ENCODE measurements around the gene FADD. TPM values are rescaled to one million over a fixed set of nuclear protein-coding genes. Genes with fewer than 3 reads are reported as not detected.

Gene FADD
- total RNA-seq, 1 donor from 2014 or later, result 19.3 TPM

- Mint-ChIP-seq H3K4me3 (ENCODE audit: unreplicated experiment) (no peak overlapping the region), H3K36me3 (ENCODE audit: unreplicated experiment) (no peaks in the 10 kb centered on the region), H3K27ac (ENCODE audit: unreplicated experiment) (no peak overlapping the region), H3K9me3 (ENCODE audit: unreplicated experiment) (no peaks in the 10 kb centered on the region), H3K4me1 (ENCODE audit: unreplicated experiment) (no peaks in the 10 kb centered on the region), H3K27me3 (ENCODE audit: unreplicated experiment) (peaks cover 15% of the 10 kb centered on the region)
- no peak for DNase-seq (ENCODE audit: extremely low spot score, unreplicated experiment)
- no peak for TF ChIP-seq CTCF (IDR thresholded peaks at IDR 0.05)
These were observed 30.1 kb upstream of the FADD start for GRCh38 chr11:70173018-70173417.

GRCh38 chr11:70174547-70175235 is 28.4 kb upstream of the FADD start:
- Mint-ChIP-seq H3K27me3 (ENCODE audit: unreplicated experiment) (peaks cover 15% of the 10 kb centered on the region), H3K36me3 (ENCODE audit: unreplicated experiment) (no peaks in the 10 kb centered on the region), H3K9me3 (ENCODE audit: unreplicated experiment) (no peaks in the 10 kb centered on the region), H3K4me1 (ENCODE audit: unreplicated experiment) (no peaks in the 10 kb centered on the region), H3K27ac (ENCODE audit: unreplicated experiment) (no peak overlapping the region), H3K4me3 (ENCODE audit: unreplicated experiment) (no peak overlapping the region)
- TF ChIP-seq CTCF (IDR thresholded peaks at IDR 0.05), result no peak
- DNase-seq (ENCODE audit: extremely low spot score, unreplicated experiment), result no peak

- Mint-ChIP-seq H3K4me3 (ENCODE audit: unreplicated experiment) (no peak overlapping the region), H3K9me3 (ENCODE audit: unreplicated experiment) (no peaks in the 10 kb centered on the region), H3K36me3 (ENCODE audit: unreplicated experiment) (no peaks in the 10 kb centered on the region), H3K4me1 (ENCODE audit: unreplicated experiment) (no peaks in the 10 kb centered on the region), H3K27me3 (ENCODE audit: unreplicated experiment) (peaks cover 15% of the 10 kb centered on the region), H3K27ac (ENCODE audit: unreplicated experiment) (no peak overlapping the region)
- DNase-seq (ENCODE audit: extremely low spot score, unreplicated experiment), result no peak
- no peak for TF ChIP-seq CTCF (IDR thresholded peaks at IDR 0.05)
These were observed 27.8 kb upstream of the FADD start for GRCh38 chr11:70175236-70175698.

- H3K36me3 Mint-ChIP-seq (ENCODE audit: unreplicated experiment), result no peaks in the 10 kb centered on the region
- H3K4me1 Mint-ChIP-seq (ENCODE audit: unreplicated experiment), result no peaks in the 10 kb centered on the region
- no peak overlapping the region for H3K27ac Mint-ChIP-seq (ENCODE audit: unreplicated experiment)
- H3K4me3 Mint-ChIP-seq (ENCODE audit: unreplicated experiment), result no peak overlapping the region
- peak; percentile 56 for TF ChIP-seq CTCF (IDR thresholded peaks at IDR 0.05)
- H3K27me3 Mint-ChIP-seq (ENCODE audit: unreplicated experiment), result peaks cover 14% of the 10 kb centered on the region
- DNase-seq (ENCODE audit: extremely low spot score, unreplicated experiment), result no peak
- H3K9me3 Mint-ChIP-seq (ENCODE audit: unreplicated experiment), result no peaks in the 10 kb centered on the region
These were observed 26.0 kb upstream of the FADD start for GRCh38 chr11:70176940-70177689.

GRCh38 chr11:70180906-70181305 is 22.2 kb upstream of the FADD start:
- no peak overlapping the region for H3K27ac Mint-ChIP-seq (ENCODE audit: unreplicated experiment)
- no peak for DNase-seq (ENCODE audit: extremely low spot score, unreplicated experiment)
- H3K4me1 Mint-ChIP-seq (ENCODE audit: unreplicated experiment), result no peaks in the 10 kb centered on the region
- no peak overlapping the region for H3K4me3 Mint-ChIP-seq (ENCODE audit: unreplicated experiment)
- H3K27me3 Mint-ChIP-seq (ENCODE audit: unreplicated experiment), result peaks cover 15% of the 10 kb centered on the region
- no peak for TF ChIP-seq CTCF (IDR thresholded peaks at IDR 0.05)
- no peaks in the 10 kb centered on the region for H3K9me3 Mint-ChIP-seq (ENCODE audit: unreplicated experiment)
- no peaks in the 10 kb centered on the region for H3K36me3 Mint-ChIP-seq (ENCODE audit: unreplicated experiment)
